OCI-LY1 (cell line): ENCODE results near the gene P4HA3.

Source experiments
- EZH2 ChIP-seq: fragments of 200-600 bp; sonication (generic), shearing (Covaris generic); IDR thresholded peaks from 2 replicates; pipeline ENCODE4 v1.8.0; 2017; ENCODE audit warnings: borderline replicate concordance, mixed run types, mild to moderate bottlenecking, antibody characterized with exemption, low read length, moderate library complexity, mixed read lengths
- TF ChIP-seq, protein P1 (sequence below): fragments of 200-600 bp; sonication (generic), shearing (Covaris generic); IDR thresholded peaks from 2 replicates; pipeline ENCODE4 v1.5.1; 2017; ENCODE audit warnings: mild to moderate bottlenecking, antibody characterized with exemption, low read length, moderate library complexity, mixed read lengths

DNA sequence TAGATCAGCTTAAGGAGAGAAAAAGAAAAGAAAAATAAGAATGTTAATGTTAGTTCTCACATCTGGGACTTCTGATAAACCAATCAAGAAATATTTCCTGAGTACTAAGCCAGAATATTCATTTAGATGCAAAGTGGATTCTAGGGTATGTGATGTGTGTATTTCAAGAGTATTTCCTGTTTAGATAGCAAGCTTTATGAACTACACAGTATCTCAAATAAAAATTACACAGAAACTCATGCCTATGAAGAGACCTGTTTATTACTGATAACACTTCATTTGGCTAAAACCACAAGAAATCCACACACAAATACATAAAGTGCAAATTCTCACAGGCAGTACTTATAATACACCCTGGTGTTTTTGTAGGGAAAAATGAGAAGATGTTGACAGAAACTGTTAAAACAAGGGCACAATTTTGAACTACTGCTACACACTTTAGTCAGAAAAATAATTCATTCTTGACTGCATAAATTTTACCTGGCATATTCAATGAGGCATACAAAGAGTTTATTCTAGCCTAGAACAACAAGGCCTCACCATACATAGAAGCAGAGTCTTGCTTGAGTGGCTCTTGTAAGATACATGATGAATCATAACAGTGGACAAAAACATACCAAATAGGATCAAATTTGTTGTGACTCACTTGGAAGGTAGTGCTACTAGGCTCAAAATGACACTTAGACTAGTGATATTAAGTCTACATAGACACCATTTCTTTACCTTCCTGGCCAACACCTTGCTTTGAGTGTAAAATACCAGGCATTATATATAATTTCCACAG lies 18.8 kb upstream of the P4HA3 start:
- TF ChIP-seq, protein P1, sequence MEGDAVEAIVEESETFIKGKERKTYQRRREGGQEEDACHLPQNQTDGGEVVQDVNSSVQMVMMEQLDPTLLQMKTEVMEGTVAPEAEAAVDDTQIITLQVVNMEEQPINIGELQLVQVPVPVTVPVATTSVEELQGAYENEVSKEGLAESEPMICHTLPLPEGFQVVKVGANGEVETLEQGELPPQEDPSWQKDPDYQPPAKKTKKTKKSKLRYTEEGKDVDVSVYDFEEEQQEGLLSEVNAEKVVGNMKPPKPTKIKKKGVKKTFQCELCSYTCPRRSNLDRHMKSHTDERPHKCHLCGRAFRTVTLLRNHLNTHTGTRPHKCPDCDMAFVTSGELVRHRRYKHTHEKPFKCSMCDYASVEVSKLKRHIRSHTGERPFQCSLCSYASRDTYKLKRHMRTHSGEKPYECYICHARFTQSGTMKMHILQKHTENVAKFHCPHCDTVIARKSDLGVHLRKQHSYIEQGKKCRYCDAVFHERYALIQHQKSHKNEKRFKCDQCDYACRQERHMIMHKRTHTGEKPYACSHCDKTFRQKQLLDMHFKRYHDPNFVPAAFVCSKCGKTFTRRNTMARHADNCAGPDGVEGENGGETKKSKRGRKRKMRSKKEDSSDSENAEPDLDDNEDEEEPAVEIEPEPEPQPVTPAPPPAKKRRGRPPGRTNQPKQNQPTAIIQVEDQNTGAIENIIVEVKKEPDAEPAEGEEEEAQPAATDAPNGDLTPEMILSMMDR, result no peak
- no peak for TF ChIP-seq EZH2
